Endothelial cell of umbilical vein (primary cell): ENCODE measurements around the gene SLC6A6. TPM values are rescaled to one million over a fixed set of nuclear protein-coding genes. Genes with fewer than 3 reads are reported as not detected.
A peak's percentile ranks its signal among the peaks of the same experiment; 100 is the strongest.

Experiments
- BruUV-seq: library from RNA; stranded (reverse); fragments of 400-500 nt; replicated peaks from 2 replicates; lab custom pipeline; 2021; lab: Mats Ljungman, UMichigan
- CTCF ChIA-PET: fragments of 300-600, 350-600 bp; sonication (Branson Sonifier 250); formaldehyde crosslinking; loops from one replicate; lab custom pipeline; 2021; ENCODE audit warnings: antibody characterized with exemption, inconsistent platforms; lab: Charles Lee
- POLR2A ChIA-PET: fragments of 300-600, 350-600 bp; sonication (Branson Sonifier 250); formaldehyde crosslinking; loops from one replicate; lab custom pipeline; 2021; ENCODE audit warnings: antibody characterized with exemption, inconsistent platforms; lab: Charles Lee
- DNase-seq: peaks from one replicate; pipeline ENCODE4 v3.0.0-alpha.2; 2011; ENCODE audit warnings: low read depth, low spot score
- FAIRE-seq: peaks from 2 replicates; lab custom pipeline; 2011; peaks lifted over from hg19 to GRCh38; lab: Jason Lieb, UNC
- H2AFZ ChIP-seq: 2 replicates; pipeline ENCODE4 v1.6.0; 2012; ENCODE audit warnings: low read depth, low read length, control low read depth, inconsistent platforms
- H3K27ac ChIP-seq: 2 replicates; pipeline ENCODE4 v1.5.1; 2011; ENCODE audit warnings: low read depth, mild to moderate bottlenecking, control low read depth, low read length, moderate library complexity; ENCODE audit not compliant: insufficient read depth
- H3K27me3 ChIP-seq, 2 experiments: 2 replicates each; pipeline versions ENCODE4 v1.6.0 to v1.6.1; 2011; ENCODE audit warnings: low read length in 2 of 2, mixed read lengths in 1 of 2; ENCODE audit not compliant: control insufficient read depth in 2 of 2, insufficient read depth in 2 of 2
- H3K36me3 ChIP-seq, 2 experiments: 2 replicates in 1 of 2; 3 replicates in 1 of 2; pipeline ENCODE4 v1.5.1; 2011; ENCODE audit warnings: low read length in 2 of 2, mild to moderate bottlenecking in 1 of 2, moderate library complexity in 1 of 2; ENCODE audit not compliant: control insufficient read depth in 2 of 2, insufficient read depth in 2 of 2; ENCODE audit errors: extremely low read depth in 1 of 2
- H3K4me1 ChIP-seq: 3 replicates; pipeline ENCODE4 v1.5.1; 2011; ENCODE audit warnings: mild to moderate bottlenecking, low read length; ENCODE audit not compliant: control insufficient read depth, insufficient read depth; ENCODE audit errors: extremely low read depth
- H3K4me2 ChIP-seq: 2 replicates; pipeline ENCODE4 v1.6.1; 2011; ENCODE audit warnings: low read length, control low read depth, mixed read lengths; ENCODE audit not compliant: insufficient read depth
- H3K4me3 ChIP-seq, 3 experiments: fragments of 200-600 bp in 1 of 3; sonication (generic), shearing (Covaris generic) in 1 of 3; replicated peaks in 1 of 3; 2 replicates each; pipeline ENCODE4 v1.5.1; 2011 to 2016; ENCODE audit warnings: control low read depth in 3 of 3, low read length in 3 of 3, mild to moderate bottlenecking in 2 of 3, inconsistent platforms in 1 of 3, low read depth in 1 of 3, moderate library complexity in 1 of 3; ENCODE audit not compliant: insufficient read depth in 1 of 3
- H3K79me2 ChIP-seq: 2 replicates; pipeline ENCODE4 v1.6.0; 2012; ENCODE audit warnings: low read length, inconsistent platforms; ENCODE audit not compliant: control insufficient read depth, insufficient read depth
- H3K9ac ChIP-seq: replicated peaks from 2 replicates; pipeline ENCODE3; 2011; ENCODE audit warnings: low read length, control low read depth; ENCODE audit not compliant: insufficient read depth; ENCODE audit errors: extremely low read depth
- H3K9me1 ChIP-seq: replicated peaks from 3 replicates; pipeline ENCODE4 v1.6.0; 2011; ENCODE audit warnings: mild to moderate bottlenecking, low read length; ENCODE audit not compliant: control insufficient read depth, insufficient read depth; ENCODE audit errors: extremely low read depth
- H3K9me3 ChIP-seq: replicated peaks from 2 replicates; pipeline ENCODE4 v1.5.1; 2012; ENCODE audit warnings: low read length, inconsistent platforms; ENCODE audit not compliant: control insufficient read depth, insufficient read depth
- H4K20me1 ChIP-seq: replicated peaks from 2 replicates; pipeline ENCODE3; 2011; ENCODE audit warnings: mild to moderate bottlenecking, low read length; ENCODE audit not compliant: control insufficient read depth, insufficient read depth; ENCODE audit errors: extremely low read depth
- EZH2 ChIP-seq: IDR thresholded peaks from 2 replicates; pipeline ENCODE4 v1.6.1; 2012; ENCODE audit warnings: borderline replicate concordance, low read depth, mild to moderate bottlenecking, moderate library complexity, low read length, inconsistent platforms; ENCODE audit not compliant: severe bottlenecking
- FOS ChIP-seq: IDR thresholded peaks from 2 replicates; pipeline ENCODE4 v1.6.1; 2011; ENCODE audit warnings: mild to moderate bottlenecking, low read length, moderate library complexity, borderline replicate concordance; ENCODE audit not compliant: insufficient read depth
- GATA2 ChIP-seq: IDR thresholded peaks from 2 replicates; pipeline ENCODE4 v1.7.0; 2011; ENCODE audit warnings: low read depth, mild to moderate bottlenecking, moderate library complexity, mixed read lengths, low read length; ENCODE audit not compliant: insufficient read length, insufficient read depth
- JUN ChIP-seq: IDR thresholded peaks from 2 replicates; pipeline ENCODE4 v1.6.1; 2011; ENCODE audit warnings: borderline replicate concordance, low read depth; ENCODE audit not compliant: insufficient read length, insufficient read depth
- MAX ChIP-seq: IDR thresholded peaks from 2 replicates; pipeline ENCODE4 v1.6.1; 2011; ENCODE audit not compliant: insufficient read depth, insufficient read length
- MYC ChIP-seq: IDR thresholded peaks from one replicate; pipeline ENCODE4 v1.6.1; 2011; ENCODE audit warnings: mild to moderate bottlenecking, low read depth, low read length
- POLR2A ChIP-seq: IDR thresholded peaks from 2 replicates; pipeline ENCODE4 v1.6.1; 2012; ENCODE audit warnings: low read depth, mild to moderate bottlenecking, control low read depth, low read length
- POLR2AphosphoS5 ChIP-seq: IDR thresholded peaks from 2 replicates; pipeline ENCODE4 v1.6.1; 2012; ENCODE audit warnings: low read depth, mild to moderate bottlenecking, control low read depth, low read length, moderate library complexity; ENCODE audit not compliant: insufficient read depth
- dilution Hi-C: fragments of 300-500 bp; cut with MboI; formaldehyde crosslinking; loops from one replicate; pipeline ENCODE4 v1.15.0; 2019; ENCODE audit warnings: low sequenced_read_pairs; ENCODE audit not compliant: extremely low pct_ligation_motif_present
- intact Hi-C: fragments of 100-400 bp; cut with micrococcal nuclease; formaldehyde crosslinking; loops from one replicate; pipeline ENCODE4 v1.10.0; 2022
- polyA plus RNA-seq, 4 experiments: library from polyadenylated mRNA; depleted of rRNA in 3 of 4; stranded (reverse) in 3 of 4; unstranded in 1 of 4; fragments of >200 nt; gene quantifications; 2 replicates each; pipeline versions ENCODE4 v1.2.1 to v1.2.3, GENCODE V29; 2011 to 2012; ENCODE audit warnings: missing spikeins in 1 of 4
- total RNA-seq: library from RNA; stranded (reverse); gene quantifications from 2 replicates; pipeline ENCODE4 v1.2.3, GENCODE V29; 2021
- TF ChIP-seq, protein P1 (sequence below), 2 donors: IDR thresholded peaks; 1 replicate in 1 of 2; 2 replicates in 1 of 2; pipeline ENCODE4 v1.5.1; 2011; ENCODE audit warnings: low read length in 2 of 2, mild to moderate bottlenecking in 2 of 2, moderate library complexity in 2 of 2, control low read depth in 1 of 2, inconsistent platforms in 1 of 2, low read depth in 1 of 2; ENCODE audit not compliant: insufficient read depth in 1 of 2; ENCODE audit errors: extremely low read depth in 1 of 2

The SLC6A6 gene
- total and polyA plus RNA-seq, 2 donors (not counting 3 experiments of a cell fraction or from before 2014, with no cell fraction given), result 25.7 to 38.0 TPM

GRCh38 chr3:14461006-14461747, 58.8 kb downstream of the SLC6A6 start:
- H4K20me1 ChIP-seq, result no peaks in the 10 kb centered on the region
- FAIRE-seq (no peak), DNase-seq (no peak)
- H3K9me1 ChIP-seq, result no peaks in the 10 kb centered on the region
- no peak for TF ChIP-seq MYC
- TF ChIP-seq JUN, result no peak
- no peak for TF ChIP-seq GATA2
- TF ChIP-seq FOS, result no peak
- no peak for TF ChIP-seq MAX
- TF ChIP-seq, protein P1, sequence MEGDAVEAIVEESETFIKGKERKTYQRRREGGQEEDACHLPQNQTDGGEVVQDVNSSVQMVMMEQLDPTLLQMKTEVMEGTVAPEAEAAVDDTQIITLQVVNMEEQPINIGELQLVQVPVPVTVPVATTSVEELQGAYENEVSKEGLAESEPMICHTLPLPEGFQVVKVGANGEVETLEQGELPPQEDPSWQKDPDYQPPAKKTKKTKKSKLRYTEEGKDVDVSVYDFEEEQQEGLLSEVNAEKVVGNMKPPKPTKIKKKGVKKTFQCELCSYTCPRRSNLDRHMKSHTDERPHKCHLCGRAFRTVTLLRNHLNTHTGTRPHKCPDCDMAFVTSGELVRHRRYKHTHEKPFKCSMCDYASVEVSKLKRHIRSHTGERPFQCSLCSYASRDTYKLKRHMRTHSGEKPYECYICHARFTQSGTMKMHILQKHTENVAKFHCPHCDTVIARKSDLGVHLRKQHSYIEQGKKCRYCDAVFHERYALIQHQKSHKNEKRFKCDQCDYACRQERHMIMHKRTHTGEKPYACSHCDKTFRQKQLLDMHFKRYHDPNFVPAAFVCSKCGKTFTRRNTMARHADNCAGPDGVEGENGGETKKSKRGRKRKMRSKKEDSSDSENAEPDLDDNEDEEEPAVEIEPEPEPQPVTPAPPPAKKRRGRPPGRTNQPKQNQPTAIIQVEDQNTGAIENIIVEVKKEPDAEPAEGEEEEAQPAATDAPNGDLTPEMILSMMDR (IDR thresholded peaks at IDR 0.05; ENCODE audit: extremely low read depth in 1 of 2, insufficient read depth in 1 of 2, low read depth in 1 of 2, low read length in 2 of 2), result no peak
- TF ChIP-seq POLR2AphosphoS5, result no peak
- TF ChIP-seq POLR2A, result no peak
- no peak for TF ChIP-seq EZH2
- H3K79me2 ChIP-seq, result no peaks in the 10 kb centered on the region
- ChIA-PET POLR2A (interaction anchor here (1.6 kb wide), 1 partner anchor 9 kb away, joined by 3 read pairs; no protein-coding TSS in a partner anchor), CTCF (interaction anchor here (0.6 to 4.1 kb wide), 32 partner anchors 10 to 565 kb away, joined by 3 to 54 read pairs (median 4); partner anchors contain the start of genes SLC6A6 and TMEM43)
- H3K4me1 ChIP-seq, result peaks cover 38% of the 10 kb centered on the region
- H3K4me2 ChIP-seq, result no peak overlapping the region
- no peak overlapping the region for H2AFZ ChIP-seq
- peaks cover 0 to 2% of the 10 kb centered on the region in 2 experiments for H3K36me3 ChIP-seq
- no TSS peak for BruUV-seq
- H3K9ac ChIP-seq, result no peak overlapping the region
- H3K4me3 ChIP-seq, result no peak overlapping the region
- dilution Hi-C loops (no loop called here), intact Hi-C loops (loop anchor here (1.0 to 10.0 kb wide), 5 partner anchors 87 to 806 kb away; no protein-coding TSS in a partner anchor)
- H3K9me3 ChIP-seq, result no peaks in the 10 kb centered on the region
- no peaks in the 10 kb centered on the region for H3K27me3 ChIP-seq
- peak overlapping the region; percentile 24 for H3K27ac ChIP-seq
